ENCODE data around the gene TENM4. TPM values are rescaled to one million over a fixed set of nuclear protein-coding genes. Genes with fewer than 3 reads are reported as not detected.
A peak's percentile ranks its signal among the peaks of the same experiment; 100 is the strongest.

The TENM4 gene
- total RNA-seq, 1 donor = 10.4 TPM

DNA sequence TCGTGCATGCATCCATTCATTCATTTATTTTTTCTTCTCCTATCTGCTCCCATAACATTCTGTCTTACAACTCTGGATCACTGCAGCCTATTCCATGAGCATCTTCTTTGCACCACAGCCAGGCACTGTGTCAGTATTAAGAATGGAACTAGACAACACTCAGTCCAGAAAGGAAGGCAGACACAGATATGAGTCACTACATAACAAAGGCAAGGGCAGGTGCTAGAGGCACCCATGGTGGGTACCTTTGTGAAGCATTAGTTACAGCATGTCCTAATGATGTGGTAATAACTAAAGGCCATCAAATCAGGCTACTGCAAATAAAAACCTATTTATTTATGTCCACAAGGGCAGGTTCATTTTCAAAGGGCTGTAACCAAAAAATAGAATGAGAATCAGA, 28.1 kb downstream of the TENM4 start:
- no peak for DNase-seq (ENCODE audit: low read depth)
- no peak for TF ChIP-seq CTCF (IDR thresholded peaks at IDR 0.05; ENCODE audit: insufficient read depth, low read depth, low read length)

GRCh38 chr11:79409330-79409729, 31.5 kb downstream of the TENM4 start:
- H3K4me3 ChIP-seq (ENCODE audit: low read depth, low read length) = no peak overlapping the region
- DNase-seq (ENCODE audit: low read depth) = no peak
- TF ChIP-seq CTCF (IDR thresholded peaks at IDR 0.05; ENCODE audit: insufficient read depth, low read depth, low read length) = no peak

More for the DNA sequence above, 28.1 kb downstream of the TENM4 start:
- no peak overlapping the region for H3K4me3 ChIP-seq (ENCODE audit: low read depth, low read length)

- no peak overlapping the region for H3K4me3 ChIP-seq (ENCODE audit: low read depth, low read length)
- no peak for TF ChIP-seq CTCF (IDR thresholded peaks at IDR 0.05; ENCODE audit: insufficient read depth, low read depth, low read length)
- no peak for DNase-seq (ENCODE audit: low read depth)
Observed at GRCh38 chr11:79406376-79406775, 34.5 kb downstream of the TENM4 start.

DNA sequence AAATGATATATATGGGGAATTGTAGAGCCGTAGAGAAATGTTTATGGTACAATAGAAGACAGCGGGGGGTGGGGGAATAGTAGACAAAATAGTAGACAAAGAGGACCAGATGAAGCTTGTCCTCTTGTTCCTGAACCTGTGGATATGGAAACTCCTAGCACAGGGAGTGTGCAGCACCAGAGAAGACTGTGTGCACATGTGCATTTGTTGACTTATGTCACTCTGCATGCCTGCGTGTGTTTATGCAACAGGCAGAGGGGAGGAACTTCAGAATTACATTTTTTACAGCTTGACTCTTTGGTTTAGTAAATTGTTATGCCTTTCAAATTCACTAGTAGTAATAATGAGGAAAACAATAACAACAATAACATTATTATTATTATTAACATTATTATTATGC, 36.0 kb downstream of the TENM4 start:
- no peak for TF ChIP-seq CTCF (IDR thresholded peaks at IDR 0.05; ENCODE audit: insufficient read depth, low read depth, low read length)
- H3K4me3 ChIP-seq (ENCODE audit: low read depth, low read length) = no peak overlapping the region
- DNase-seq (ENCODE audit: low read depth) = no peak

- TF ChIP-seq CTCF (IDR thresholded peaks at IDR 0.05; ENCODE audit: insufficient read depth, low read depth, low read length) = no peak
- DNase-seq (ENCODE audit: low read depth) = peak; percentile 35
- no peak overlapping the region for H3K4me3 ChIP-seq (ENCODE audit: low read depth, low read length)
Observed at GRCh38 chr11:79404325-79404724, 36.5 kb downstream of the TENM4 start.

- no peak overlapping the region for H3K4me3 ChIP-seq (ENCODE audit: low read depth, low read length)
- DNase-seq (ENCODE audit: low read depth) = no peak
- no peak for TF ChIP-seq CTCF (IDR thresholded peaks at IDR 0.05; ENCODE audit: insufficient read depth, low read depth, low read length)
Observed at GRCh38 chr11:79403839-79404238, 37.0 kb downstream of the TENM4 start.

- no peak overlapping the region for H3K4me3 ChIP-seq (ENCODE audit: low read depth, low read length)
- no peak for TF ChIP-seq CTCF (IDR thresholded peaks at IDR 0.05; ENCODE audit: insufficient read depth, low read depth, low read length)
- no peak for DNase-seq (ENCODE audit: low read depth)
Observed at GRCh38 chr11:79402912-79403311, 37.9 kb downstream of the TENM4 start.
